HEK293 (cell line): Measurements from ENCODE around the gene KMT2D.

Source experiments
- CTCF ChIA-PET: fragments of 350-600 bp; formaldehyde crosslinking; extraction: SDS; loops from one replicate; lab custom pipeline; 2021; ENCODE audit warnings: antibody characterized with exemption; lab: Yijun Ruan, JAX
- POLR2A ChIA-PET: fragments of 300-600 bp; formaldehyde crosslinking; extraction: SDS; loops from one replicate; lab custom pipeline; 2020; ENCODE audit warnings: antibody characterized with exemption, inconsistent platforms; lab: Yijun Ruan, JAX
- H3K27ac ChIP-seq: fragments of 200-500 bp; sonication (Bioruptor generic); 2 replicates; pipeline ENCODE4 v1.5.1; 2014; ENCODE audit warnings: low read depth, low read length, control low read depth, inconsistent platforms; ENCODE audit errors: extremely low read depth
- H3K36me3 ChIP-seq, 2 experiments: fragments of 200-500 bp in 1 of 2; sonication (Bioruptor generic) in 1 of 2; 1 replicate in 1 of 2; 2 replicates in 1 of 2; pipeline ENCODE4 v1.5.1; 2014 to 2017; ENCODE audit warnings: inconsistent platforms in 2 of 2, low read length in 2 of 2; ENCODE audit not compliant: control insufficient read depth in 2 of 2, insufficient read depth in 1 of 2
- H3K4me1 ChIP-seq: fragments of 200-500 bp; sonication (Bioruptor generic); 2 replicates; pipeline ENCODE4 v1.5.1; 2014; ENCODE audit warnings: mild to moderate bottlenecking, low read length, inconsistent platforms; ENCODE audit not compliant: control insufficient read depth, insufficient read depth
- H3K4me3 ChIP-seq: 2 replicates; pipeline ENCODE4 v1.5.1; 2011; ENCODE audit warnings: low read depth, mild to moderate bottlenecking, control low read depth, low read length, moderate library complexity
- H3K9me3 ChIP-seq: fragments of 200-500 bp; sonication (Bioruptor generic); 2 replicates; pipeline ENCODE4 v1.5.1; 2014; ENCODE audit warnings: low read depth, low read length, inconsistent platforms; ENCODE audit not compliant: control insufficient read depth, insufficient read depth
- HOXD13 ChIP-seq: sonication (generic); formaldehyde crosslinking; IDR thresholded peaks from 2 replicates; pipeline ENCODE4 v1.8.0; 2022; ENCODE audit warnings: missing genetic modification reagents, borderline replicate concordance
- IKZF3 ChIP-seq: fragments of 450-650 bp; IDR thresholded peaks from 2 replicates; pipeline ENCODE4 v1.5.0; 2018; ENCODE audit warnings: missing biosample characterization, mild to moderate bottlenecking, missing genetic modification characterization, moderate library complexity
- KLF9 ChIP-seq: fragments of 450-650 bp; formaldehyde crosslinking; IDR thresholded peaks from 2 replicates; pipeline ENCODE4 v1.5.1; 2016; ENCODE audit warnings: missing biosample characterization, missing genetic modification characterization, low read depth
- PATZ1 ChIP-seq: fragments of 450-650 bp; formaldehyde crosslinking; IDR thresholded peaks from 2 replicates; pipeline ENCODE4 v1.5.1; 2016; ENCODE audit warnings: missing biosample characterization, missing genetic modification characterization
- PRDM1 ChIP-seq: fragments of 450-650 bp; formaldehyde crosslinking; IDR thresholded peaks from 2 replicates; pipeline ENCODE4; 2016; ENCODE audit warnings: missing biosample characterization, missing genetic modification characterization
- PRDM10 ChIP-seq: fragments of 450-650 bp; formaldehyde crosslinking; IDR thresholded peaks from 2 replicates; pipeline ENCODE4 v1.5.1; 2016; ENCODE audit warnings: missing biosample characterization, missing genetic modification characterization
- PRDM2 ChIP-seq: fragments of 450-650 bp; formaldehyde crosslinking; IDR thresholded peaks from 2 replicates; pipeline ENCODE4 v1.5.1; 2016; ENCODE audit warnings: missing biosample characterization, missing genetic modification characterization, borderline replicate concordance
- SP2 ChIP-seq: fragments of 450-650 bp; formaldehyde crosslinking; IDR thresholded peaks from 2 replicates; pipeline ENCODE4 v1.5.1; 2016; ENCODE audit warnings: missing biosample characterization, missing genetic modification characterization
- TCF7L2 ChIP-seq: IDR thresholded peaks from 2 replicates; pipeline ENCODE4 v1.6.1; 2011; ENCODE audit warnings: low read depth, mild to moderate bottlenecking, inconsistent platforms, low read length, moderate library complexity, borderline replicate concordance
- ZEB2 ChIP-seq: fragments of 450-650 bp; formaldehyde crosslinking; IDR thresholded peaks from 2 replicates; pipeline ENCODE4 v1.5.1; 2016; ENCODE audit warnings: missing biosample characterization, missing genetic modification characterization
- ZFP37 ChIP-seq: fragments of 450-650 bp; formaldehyde crosslinking; IDR thresholded peaks from 2 replicates; pipeline ENCODE4 v1.5.1; 2016; ENCODE audit warnings: missing biosample characterization, missing genetic modification characterization
- ZNF114 ChIP-seq: fragments of 450-650 bp; formaldehyde crosslinking; IDR thresholded peaks from 2 replicates; pipeline ENCODE4 v1.5.0; 2017; ENCODE audit warnings: missing biosample characterization, missing genetic modification characterization
- ZNF23 ChIP-seq: fragments of 450-650 bp; formaldehyde crosslinking; IDR thresholded peaks from 2 replicates; pipeline ENCODE4 v1.5.1; 2016; ENCODE audit warnings: missing biosample characterization, missing genetic modification characterization, borderline replicate concordance
- ZNF600 ChIP-seq: fragments of 450-650 bp; formaldehyde crosslinking; IDR thresholded peaks from 2 replicates; pipeline ENCODE4 v1.5.1; 2016; ENCODE audit warnings: missing biosample characterization, missing genetic modification characterization
- ZNF610 ChIP-seq: fragments of 450-650 bp; formaldehyde crosslinking; IDR thresholded peaks from 2 replicates; pipeline ENCODE4 v1.5.1; 2016; ENCODE audit warnings: missing biosample characterization, missing genetic modification characterization, borderline replicate concordance
- TF ChIP-seq, protein P1 (sequence below): fragments of 450-650 bp; formaldehyde crosslinking; conservative IDR thresholded peaks from 2 replicates; pipeline ENCODE4 v1.5.1; 2016; ENCODE audit warnings: low read depth, missing biosample characterization, missing genetic modification characterization

The KMT2D gene

DNA sequence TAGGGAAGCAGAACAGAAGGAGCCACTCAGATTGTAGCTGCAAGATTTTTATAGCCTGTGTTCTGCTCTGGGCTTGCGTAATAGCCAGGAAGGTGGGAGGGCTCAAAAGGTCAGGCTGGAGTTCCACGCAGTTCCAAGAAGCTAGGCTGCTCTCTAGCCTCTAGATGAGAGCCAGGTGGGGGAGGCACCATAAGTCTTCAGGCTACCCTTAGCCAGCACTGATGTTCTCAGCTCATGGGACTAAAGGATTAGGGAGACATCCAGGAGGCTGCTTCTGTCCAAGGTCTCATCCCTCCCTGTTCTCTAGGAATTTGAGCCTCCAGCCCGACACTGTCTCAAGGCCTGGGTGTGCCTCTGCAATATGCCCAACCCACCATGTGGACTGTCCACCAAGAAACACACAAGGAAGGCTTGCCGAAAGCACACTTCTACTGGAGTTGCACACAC lies 48.4 kb upstream of the KMT2D start (continued):
- no peak for TF ChIP-seq PRDM2 (tag by site-specific recombination)
- peak; percentile 16; the same call in 1 of the 2 replicates for TF ChIP-seq IKZF3 (tag by site-specific recombination)
- TF ChIP-seq ZEB2 (tag by site-specific recombination), result no peak
- 0 out of 2 replicates have a peak, but pooled peaks have one; percentile 14 for TF ChIP-seq PATZ1 (tag by site-specific recombination)
- peak; percentile 47; the same call in 1 of the 2 replicates for TF ChIP-seq SP2 (tag by site-specific recombination)
- 0 out of 2 replicates have a peak, but pooled peaks have one; percentile 10 for TF ChIP-seq KLF9 (tag by site-specific recombination)
- TF ChIP-seq PRDM10 (tag by site-specific recombination), result peak; percentile 90
- peak; percentile 64; the same call in 1 of the 2 replicates for TF ChIP-seq ZNF600 (tag by site-specific recombination)
- no peak for TF ChIP-seq ZNF23 (tag by site-specific recombination)

DNA sequence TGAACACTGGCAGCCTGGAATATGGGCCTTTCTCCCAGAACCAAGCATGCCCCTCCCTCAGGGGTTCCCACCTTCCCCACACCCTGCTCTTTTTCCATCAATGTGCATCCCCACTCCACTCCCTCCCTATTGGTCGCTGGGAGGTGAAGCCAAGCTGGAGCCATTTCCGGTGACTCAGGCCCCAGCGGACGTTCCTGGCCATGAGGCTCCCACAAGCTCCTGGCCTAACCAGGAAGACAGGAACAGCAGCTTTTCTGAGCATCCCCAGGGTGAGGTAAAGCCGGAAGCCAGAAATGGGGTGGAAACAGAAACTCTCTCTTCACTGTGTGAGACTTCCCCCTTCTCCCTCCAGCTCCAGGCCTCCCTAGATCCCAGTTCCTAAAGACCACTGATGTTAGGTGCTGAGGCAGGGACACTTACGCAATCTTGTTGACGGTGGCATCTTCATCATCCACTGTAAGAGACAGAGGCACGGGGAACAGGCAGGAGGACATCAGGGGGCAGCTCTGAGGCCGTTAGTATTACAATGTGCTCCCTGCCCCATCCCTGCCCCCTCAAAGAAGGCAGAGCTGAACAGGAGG lies 45.0 kb upstream of the KMT2D start:
- H3K27ac ChIP-seq, result no peak overlapping the region
- ChIA-PET CTCF (interaction anchor here (0.5 to 4.0 kb wide), 9 partner anchors 8 to 1080 kb away, joined by 4 to 27 read pairs (median 5); partner anchors contain the start of gene DHH), POLR2A (interaction anchor here (1.1 to 3.9 kb wide), 2 partner anchors 24 to 26 kb away, joined by 3 to 18 read pairs; partner anchors contain the start of gene TUBA1B)
- no peak overlapping the region for H3K4me3 ChIP-seq
- peaks cover 10% of the 10 kb centered on the region for H3K4me1 ChIP-seq
- peaks cover 3 to 68% of the 10 kb centered on the region in 2 experiments; a peak in 2 of 3 replicates for H3K36me3 ChIP-seq
- H3K9me3 ChIP-seq, result no peaks in the 10 kb centered on the region
- TF ChIP-seq TCF7L2 (no peak), PRDM1 (tag by site-specific recombination) (no peak), HOXD13 (no peak), ZFP37 (tag by site-specific recombination) (no peak), ZNF610 (no peak), ZNF114 (tag by site-specific recombination) (no peak)
- TF ChIP-seq, protein P1, sequence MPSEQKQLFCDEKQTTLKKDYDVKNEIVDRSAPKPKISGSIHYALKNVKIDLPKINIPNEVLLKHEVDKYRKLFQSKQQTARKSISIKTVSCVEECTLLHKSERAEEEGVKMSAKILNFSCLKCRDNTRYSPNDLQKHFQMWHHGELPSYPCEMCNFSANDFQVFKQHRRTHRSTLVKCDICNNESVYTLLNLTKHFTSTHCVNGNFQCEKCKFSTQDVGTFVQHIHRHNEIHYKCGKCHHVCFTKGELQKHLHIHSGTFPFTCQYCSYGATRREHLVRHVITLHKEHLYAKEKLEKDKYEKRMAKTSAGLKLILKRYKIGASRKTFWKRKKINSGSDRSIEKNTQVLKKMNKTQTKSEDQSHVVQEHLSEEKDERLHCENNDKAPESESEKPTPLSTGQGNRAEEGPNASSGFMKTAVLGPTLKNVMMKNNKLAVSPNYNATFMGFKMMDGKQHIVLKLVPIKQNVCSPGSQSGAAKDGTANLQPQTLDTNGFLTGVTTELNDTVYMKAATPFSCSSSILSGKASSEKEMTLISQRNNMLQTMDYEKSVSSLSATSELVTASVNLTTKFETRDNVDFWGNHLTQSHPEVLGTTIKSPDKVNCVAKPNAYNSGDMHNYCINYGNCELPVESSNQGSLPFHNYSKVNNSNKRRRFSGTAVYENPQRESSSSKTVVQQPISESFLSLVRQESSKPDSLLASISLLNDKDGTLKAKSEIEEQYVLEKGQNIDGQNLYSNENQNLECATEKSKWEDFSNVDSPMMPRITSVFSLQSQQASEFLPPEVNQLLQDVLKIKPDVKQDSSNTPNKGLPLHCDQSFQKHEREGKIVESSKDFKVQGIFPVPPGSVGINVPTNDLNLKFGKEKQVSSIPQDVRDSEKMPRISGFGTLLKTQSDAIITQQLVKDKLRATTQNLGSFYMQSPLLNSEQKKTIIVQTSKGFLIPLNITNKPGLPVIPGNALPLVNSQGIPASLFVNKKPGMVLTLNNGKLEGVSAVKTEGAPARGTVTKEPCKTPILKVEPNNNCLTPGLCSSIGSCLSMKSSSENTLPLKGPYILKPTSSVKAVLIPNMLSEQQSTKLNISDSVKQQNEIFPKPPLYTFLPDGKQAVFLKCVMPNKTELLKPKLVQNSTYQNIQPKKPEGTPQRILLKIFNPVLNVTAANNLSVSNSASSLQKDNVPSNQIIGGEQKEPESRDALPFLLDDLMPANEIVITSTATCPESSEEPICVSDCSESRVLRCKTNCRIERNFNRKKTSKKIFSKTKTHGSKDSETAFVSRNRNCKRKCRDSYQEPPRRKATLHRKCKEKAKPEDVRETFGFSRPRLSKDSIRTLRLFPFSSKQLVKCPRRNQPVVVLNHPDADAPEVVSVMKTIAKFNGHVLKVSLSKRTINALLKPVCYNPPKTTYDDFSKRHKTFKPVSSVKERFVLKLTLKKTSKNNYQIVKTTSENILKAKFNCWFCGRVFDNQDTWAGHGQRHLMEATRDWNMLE (tag by site-specific recombination), result no peak
